HG02763 (cell line): Measurements from ENCODE around the gene CRYBA2.

Experiments used
- ATAC-seq: cut with Tn5 transposase; IDR thresholded peaks from one replicate; pipeline ENCODE4 v1.9.1; 2021; ENCODE audit warnings: mild to moderate bottlenecking, moderate library complexity; ENCODE audit not compliant: unreplicated experiment

Gene CRYBA2

GRCh38 chr2:218958276-218958675, 34.9 kb downstream of the CRYBA2 start:
- ATAC-seq = no peak

DNA sequence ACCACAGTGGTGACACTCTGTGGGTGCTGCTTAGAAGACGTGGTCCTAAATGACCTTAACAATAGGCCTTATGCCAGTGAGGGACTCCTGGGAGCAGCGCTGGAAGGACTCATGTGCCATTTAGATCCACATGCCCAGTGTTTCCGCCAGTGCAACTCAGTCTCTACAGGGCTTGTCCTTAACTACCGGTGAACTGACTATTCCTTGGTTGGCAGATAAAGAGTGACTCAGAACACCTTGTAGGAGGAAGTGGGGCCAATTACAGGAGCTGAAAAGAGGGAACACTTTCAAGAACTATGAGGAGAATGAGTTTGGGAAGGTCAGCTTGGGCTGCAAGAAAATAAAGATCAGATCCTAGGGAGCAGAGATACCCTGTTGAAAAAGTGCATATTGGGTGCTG, 35.6 kb downstream of the CRYBA2 start:
- no peak for ATAC-seq

- no peak for ATAC-seq
Observed at GRCh38 chr2:218956039-218956438, 37.2 kb downstream of the CRYBA2 start.

DNA sequence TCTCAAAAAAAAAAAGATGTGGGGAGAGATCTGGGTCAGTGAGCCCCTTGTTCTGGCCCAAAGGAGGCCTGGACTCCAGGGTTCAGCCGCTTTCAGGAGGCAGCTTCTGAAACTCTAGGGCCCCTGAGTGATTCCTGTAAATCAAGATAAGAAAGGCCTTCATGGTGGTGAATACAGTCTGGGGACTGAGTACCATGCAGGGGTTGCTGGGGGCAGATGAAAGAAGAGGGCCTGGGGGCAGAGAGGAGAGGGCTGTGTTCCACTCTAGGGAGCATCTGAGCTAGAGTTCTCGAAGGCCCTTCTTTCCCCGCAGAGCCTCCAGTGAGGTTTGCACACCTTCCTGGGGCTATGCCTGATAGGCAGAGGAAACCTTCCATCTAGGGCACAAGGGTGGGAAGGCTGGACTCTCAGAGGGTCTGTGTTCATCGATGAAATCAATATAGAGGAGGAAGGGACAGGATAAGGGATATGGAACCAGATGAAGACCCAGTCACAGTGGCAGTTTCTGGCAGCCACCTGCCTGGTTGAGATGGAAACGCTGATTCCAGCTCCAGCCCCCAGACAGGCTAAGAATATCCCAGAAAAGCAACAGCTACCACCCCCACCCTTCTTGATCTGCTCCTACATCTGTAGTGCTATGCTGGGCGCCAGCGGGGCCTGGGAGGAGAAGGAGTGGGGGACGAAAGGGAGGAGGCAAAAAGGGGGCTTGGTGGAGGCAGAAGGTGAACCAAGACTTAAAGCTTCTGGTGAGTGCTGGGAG, 38.5 kb downstream of the CRYBA2 start:
- no peak for ATAC-seq

- ATAC-seq = no peak
Observed at GRCh38 chr2:218953366-218953954, 39.8 kb downstream of the CRYBA2 start.

GRCh38 chr2:218952160-218952559, 41.1 kb downstream of the CRYBA2 start:
- ATAC-seq = no peak

DNA sequence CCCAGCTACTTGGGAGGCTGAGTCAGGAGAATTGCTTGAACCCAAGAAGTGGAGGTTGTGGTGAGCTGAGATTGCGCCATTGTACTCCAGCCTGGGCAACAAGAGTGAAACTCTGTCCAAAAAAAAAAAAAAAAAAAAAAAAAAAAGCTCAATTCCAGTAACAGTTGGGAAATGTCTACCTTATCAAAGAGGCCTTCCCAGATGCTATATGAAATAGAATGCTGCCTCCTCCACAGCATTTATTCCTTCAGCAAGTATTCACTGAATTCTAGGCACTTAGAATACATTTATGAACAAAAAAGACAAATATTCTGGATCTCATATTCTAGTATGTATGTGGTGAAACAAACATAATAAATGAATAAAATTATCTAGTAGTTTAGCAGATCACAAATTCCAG, 46.6 kb downstream of the CRYBA2 start:
- no peak for ATAC-seq

DNA sequence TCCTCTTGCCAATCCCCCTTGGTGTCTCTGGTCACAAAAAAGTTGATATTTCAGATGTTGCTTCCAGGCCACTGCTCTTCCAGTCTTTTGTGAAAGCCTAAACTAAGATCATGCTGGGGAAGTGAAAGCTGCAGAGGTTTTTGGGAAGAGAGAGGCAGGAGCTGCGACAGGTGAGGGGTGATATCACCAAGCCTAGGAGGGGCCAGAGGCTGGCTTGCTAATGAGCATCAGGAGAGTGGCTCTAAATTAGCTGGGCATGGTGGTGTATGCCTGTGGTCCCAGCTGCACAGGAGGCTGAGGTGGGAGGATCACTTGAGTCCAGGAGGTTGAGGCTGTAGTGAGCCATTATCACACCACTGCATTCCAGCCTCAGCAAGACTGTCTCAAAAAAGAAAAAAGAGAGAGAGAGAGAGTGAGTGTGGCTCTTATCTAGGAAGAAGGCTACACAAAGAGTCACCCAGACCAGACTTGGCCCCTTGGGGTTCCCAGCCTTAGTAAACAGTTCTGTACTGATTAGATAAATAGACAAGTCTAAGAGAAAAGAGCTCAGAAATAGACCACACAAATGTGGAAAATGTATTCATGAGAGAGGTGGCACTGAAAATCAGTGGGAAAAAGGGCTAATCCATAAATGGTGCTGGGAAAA, 48.3 kb downstream of the CRYBA2 start:
- ATAC-seq = no peak
